GM23248 (cell line): Measurements from ENCODE around the gene ATP6AP1.

ENCODE experiments used
- EZH2 ChIP-seq: fragments of 200-600 bp; sonication (generic); IDR thresholded peaks from 2 replicates; pipeline ENCODE4 v1.6.1; 2018; ENCODE audit warnings: antibody characterized with exemption, mild to moderate bottlenecking; ENCODE audit not compliant: insufficient read depth, poor library complexity, severe bottlenecking
- EZH2phosphoT487 ChIP-seq: fragments of 200-600 bp; sonication (generic); IDR thresholded peaks from 2 replicates; pipeline ENCODE4 v1.6.1; 2018; ENCODE audit warnings: antibody characterized with exemption, moderate library complexity, mild to moderate bottlenecking, low read depth; ENCODE audit not compliant: insufficient read depth

- TF ChIP-seq EZH2 (no peak), EZH2phosphoT487 (no peak)
These were observed 40.6 kb downstream of the ATP6AP1 start for GRCh38 chrX:154469114-154469513.
